ENCODE measurements around the gene NTM.

The NTM gene

GRCh38 chr11:131656839-131657211 lies 286.4 kb downstream of the NTM start:
- DNase-seq, result no peak

- DNase-seq, result no peak
Observed at GRCh38 chr11:131658414-131658813, 288.0 kb downstream of the NTM start.

- DNase-seq, result no peak
Observed at GRCh38 chr11:131658952-131659351, 288.5 kb downstream of the NTM start.

GRCh38 chr11:131659931-131660330 lies 289.5 kb downstream of the NTM start:
- no peak for DNase-seq

- DNase-seq, result no peak
Observed at GRCh38 chr11:131661132-131661531, 290.7 kb downstream of the NTM start.

- no peak for DNase-seq
Observed at GRCh38 chr11:131662317-131662972, 292.0 kb downstream of the NTM start.

GRCh38 chr11:131662993-131663392 lies 292.6 kb downstream of the NTM start:
- DNase-seq, result no peak

DNA sequence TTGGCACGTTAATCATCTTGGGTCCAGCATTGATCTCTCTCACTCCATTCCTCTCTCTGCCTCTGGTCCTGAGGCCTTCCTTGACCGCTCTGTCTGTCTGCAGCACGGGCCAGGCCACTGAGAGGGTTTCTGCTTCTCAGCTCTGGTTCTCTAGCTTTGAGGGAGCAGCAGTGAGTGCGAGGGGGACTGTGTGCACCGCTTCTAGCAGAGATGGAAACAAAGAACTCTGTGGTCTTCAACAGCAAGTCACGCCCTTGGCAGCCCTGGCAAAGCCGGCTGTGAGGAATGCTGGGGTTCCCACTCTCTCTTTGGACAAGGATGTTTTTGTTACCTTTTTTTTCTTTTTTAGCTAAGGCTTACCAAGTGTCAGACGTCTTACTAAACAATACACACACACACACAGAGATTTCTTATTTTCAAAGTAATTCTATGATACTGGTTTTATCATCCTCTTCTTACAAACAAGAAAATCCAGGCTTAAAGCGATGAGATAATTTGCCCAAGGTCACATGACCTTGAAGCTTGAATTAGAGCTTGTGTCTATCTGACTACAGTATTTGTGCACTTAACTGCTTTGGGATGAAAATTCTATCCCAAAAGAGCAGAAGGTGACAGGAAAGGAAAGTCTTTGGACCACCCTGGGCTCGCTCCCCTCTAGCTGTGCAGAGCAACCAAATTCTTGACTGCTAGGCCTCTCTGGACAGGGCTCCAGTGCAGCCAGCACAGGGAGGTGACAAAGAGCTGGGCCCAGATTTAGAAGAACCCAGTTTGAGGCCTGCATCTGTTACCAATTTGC lies 293.2 kb downstream of the NTM start:
- DNase-seq, result no peak

- no peak for DNase-seq
Observed at GRCh38 chr11:131664293-131664692, 293.9 kb downstream of the NTM start.

DNA sequence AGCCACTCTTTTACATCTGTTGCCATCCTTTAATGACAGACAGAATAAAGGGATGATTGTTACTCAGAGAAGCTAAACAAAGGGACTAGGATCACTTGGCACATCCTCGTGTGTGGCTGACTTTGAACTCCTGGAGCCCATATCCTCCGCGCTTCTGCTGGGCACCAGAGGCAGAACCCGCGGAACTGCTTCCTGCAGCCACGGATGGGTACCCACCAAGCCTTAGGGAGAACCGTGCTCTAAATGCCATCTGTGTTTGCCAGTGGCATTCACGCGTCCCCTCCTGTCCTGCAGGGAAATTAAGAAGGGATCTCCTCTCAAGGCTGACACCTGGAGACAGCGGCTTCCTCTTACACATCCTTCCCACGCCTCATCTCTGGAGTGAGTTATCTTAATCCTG lies 294.4 kb downstream of the NTM start:
- no peak for DNase-seq

DNA sequence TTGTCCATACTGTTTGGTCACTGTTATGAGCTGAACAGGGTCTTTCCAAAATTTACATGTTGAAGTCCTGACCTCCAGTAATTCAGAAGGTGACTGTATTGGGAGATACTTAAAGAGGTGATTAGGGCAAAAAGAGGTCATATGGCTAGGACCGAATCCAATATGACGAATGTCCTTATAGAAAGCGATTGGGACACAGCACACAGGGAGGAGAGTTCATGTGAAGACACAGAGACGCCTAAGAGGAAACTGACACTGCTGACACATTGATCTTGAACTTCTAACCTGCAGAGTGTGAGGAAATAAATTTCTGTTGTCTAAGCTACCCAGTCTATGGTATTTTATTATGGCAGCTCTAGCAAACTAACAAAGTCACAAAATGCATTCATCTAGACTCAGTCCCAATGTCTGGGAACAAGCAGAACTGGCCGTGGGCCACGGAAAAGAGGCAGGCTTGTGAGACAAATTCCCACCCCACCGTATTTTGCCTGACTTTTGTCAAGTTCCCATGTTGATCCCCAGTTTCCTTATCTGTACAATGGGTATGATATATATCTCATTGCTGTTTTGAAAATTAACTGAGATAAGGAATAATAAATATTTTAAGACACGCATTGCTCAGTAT lies 295.0 kb downstream of the NTM start:
- DNase-seq, result no peak

DNA sequence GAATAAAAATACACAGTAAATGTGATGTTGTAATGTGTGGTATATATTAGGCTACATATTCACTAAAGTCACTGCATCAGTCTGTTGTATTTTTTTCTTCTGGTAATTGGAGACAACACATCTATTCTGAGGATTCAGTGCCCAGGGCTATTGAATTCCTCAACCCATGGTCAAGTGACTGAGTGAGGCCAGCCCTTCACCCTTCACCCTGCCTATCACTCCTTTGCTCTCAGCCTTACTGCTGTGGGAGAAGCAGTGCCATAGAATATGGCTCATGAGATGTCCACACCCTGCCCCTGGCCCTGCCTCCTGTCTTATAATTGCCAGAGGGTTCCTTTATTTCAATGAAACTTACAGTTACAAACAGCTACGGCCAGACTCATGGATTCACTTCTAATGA lies 295.6 kb downstream of the NTM start:
- no peak for DNase-seq

GRCh38 chr11:131666617-131667016 lies 296.2 kb downstream of the NTM start:
- DNase-seq, result no peak

DNA sequence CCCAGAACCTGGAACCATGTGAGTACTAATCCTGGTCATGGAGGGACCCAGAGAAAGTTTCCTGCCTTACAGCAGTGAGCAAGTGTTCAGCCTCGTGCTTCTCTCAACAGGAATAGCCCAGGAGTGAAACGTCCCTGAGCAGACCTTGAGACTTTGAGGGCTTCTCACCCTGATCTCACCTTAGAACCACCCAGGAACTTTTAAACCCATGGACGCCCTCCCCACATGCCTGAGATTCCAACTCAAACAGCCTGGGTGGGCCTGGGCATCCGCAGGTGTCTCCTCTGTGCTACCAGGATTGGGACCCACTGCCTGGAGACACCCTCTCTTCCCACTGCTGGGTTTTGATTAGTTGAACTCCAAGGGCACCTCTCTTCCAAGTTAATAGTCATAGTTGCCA lies 297.2 kb downstream of the NTM start:
- DNase-seq, result no peak

DNA sequence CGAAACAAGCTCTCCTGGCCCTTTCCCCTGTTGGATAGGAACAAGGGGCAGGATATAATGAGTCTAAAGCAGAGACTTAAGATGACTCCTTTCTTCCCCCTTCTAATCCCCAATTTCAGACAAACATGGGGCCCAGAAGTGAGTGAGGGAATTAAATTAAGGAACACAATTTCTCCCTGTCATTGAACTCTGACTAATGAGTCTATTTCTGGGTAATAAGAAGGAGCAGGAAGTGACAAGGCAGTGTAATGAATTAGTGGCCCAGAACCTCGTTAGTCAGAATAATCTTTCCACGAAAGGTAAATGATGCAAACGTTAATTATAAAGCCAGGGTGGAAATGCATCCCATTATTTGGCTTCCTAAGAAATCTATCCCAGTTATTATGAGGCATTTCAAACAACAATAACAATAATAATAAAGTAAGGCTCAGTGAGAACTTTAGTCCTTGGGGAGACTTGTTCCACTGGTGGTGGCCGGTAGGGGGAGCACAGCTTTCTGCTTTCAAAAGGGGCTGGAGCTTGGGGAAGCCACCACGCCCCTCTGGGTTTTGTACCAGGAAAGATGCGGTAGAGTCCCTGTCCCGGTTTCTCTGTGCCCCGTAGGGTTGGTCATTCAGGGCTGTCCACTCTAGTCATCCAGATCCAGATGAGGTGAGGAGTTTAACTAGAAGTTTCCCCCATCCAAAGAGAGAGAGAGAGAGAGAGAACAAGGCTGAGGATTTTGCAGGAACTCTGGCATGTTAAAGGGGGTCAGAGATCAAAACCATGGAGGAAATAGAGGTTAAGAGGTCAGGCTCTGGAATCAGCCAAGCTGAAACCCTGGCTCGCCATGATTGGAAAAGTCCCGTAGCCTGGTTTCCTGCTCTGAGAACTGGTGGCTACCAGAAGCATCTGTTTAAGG lies 298.3 kb downstream of the NTM start:
- no peak for DNase-seq

GRCh38 chr11:131669401-131669780 lies 299.0 kb downstream of the NTM start:
- no peak for DNase-seq

DNA sequence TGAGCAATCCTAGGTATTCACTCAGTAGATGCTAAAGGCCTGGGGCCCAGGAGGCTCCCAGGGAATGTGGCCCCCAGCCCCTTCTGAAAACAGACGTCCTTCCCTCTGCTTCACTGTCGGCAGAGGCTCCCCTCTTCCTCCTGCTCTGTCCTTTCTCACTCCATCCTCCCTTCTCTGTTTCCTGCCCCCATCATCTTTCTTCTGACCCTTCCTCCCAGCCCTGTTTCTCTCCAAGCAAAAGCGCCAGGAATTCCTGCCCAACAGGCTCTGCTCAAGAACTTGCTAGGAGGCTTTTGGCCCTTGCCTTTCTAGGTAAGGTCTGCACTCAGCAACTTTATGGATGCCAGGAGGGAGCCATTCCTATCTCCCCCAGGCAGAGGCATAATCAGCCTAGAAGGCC lies 300.5 kb downstream of the NTM start:
- DNase-seq, result no peak

DNA sequence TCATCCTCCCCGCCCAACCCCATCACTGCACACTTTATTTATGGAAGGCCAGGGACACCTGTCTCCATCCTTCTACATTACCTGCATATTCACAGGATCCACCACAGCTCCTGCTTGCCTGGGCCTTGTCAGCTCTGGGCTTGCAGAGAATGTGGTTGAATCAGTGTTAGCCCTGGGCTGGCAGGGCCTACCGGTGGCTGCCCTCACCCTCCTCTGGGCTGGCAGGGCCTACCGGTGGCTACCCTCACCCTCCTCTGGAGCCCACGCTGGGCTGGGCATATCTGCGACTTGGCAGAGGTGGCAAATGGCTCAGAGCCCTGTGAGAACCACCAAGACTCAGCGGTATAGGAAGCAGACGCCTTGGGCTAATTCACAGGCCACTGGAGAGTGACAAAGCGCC lies 300.9 kb downstream of the NTM start:
- no peak for DNase-seq

DNA sequence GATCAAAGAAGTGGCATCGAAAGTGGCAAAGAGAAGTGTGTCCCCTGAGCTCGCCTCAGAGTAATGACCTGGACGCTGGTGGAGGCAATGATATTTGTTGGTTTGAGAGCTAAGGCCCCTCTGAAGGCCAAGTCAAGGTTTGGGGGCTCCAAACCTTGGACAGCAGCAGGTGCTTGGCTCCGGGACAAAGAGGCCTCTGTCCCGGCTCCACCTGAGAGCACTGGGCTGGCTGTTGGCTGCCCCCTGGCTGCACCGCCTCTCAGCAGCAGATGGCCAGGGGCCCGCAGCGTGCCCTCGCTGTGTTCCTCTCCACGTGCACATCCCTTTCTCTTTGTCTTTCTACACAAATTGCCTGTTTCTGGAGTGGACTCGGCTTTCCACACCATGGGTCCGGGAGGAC lies 301.3 kb downstream of the NTM start:
- no peak for DNase-seq

DNA sequence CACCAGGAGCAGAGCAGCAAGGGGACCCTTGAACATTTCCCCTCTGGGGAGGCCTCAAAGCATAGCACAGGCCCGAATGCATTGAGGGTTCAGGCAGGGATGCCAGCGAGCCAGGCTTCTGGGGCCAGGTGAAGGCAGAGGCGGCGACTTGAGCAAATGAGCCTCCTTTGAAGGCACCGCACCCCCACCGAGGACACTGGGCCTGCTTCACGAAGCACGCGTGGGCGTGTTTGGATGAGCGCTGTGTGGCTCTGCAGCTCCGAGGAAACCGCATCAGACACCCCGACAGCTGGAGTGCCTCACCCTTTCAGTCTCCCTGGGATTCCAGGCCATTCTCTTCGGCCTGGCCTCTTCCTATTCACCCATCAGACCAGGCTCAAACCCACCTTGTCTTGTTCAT lies 301.8 kb downstream of the NTM start:
- no peak for DNase-seq

- peak; percentile 10 for DNase-seq
Observed at GRCh38 chr11:131674051-131674755, 303.8 kb downstream of the NTM start.

- DNase-seq, result no peak
Observed at GRCh38 chr11:131675121-131675888, 304.9 kb downstream of the NTM start.

Data from NCI-H2107 (cell line).